HepG2 (cell line): ENCODE measurements around the gene CCDC69. TPM values are rescaled to one million over a fixed set of nuclear protein-coding genes. Genes with fewer than 3 reads are reported as not detected.

ENCODE experiments used
- BORCS8-MEF2B ChIP-seq: sonication (generic); formaldehyde crosslinking; IDR thresholded peaks from 2 replicates; pipeline ENCODE4 v1.8.0; 2022; ENCODE audit warnings: mild to moderate bottlenecking, missing genetic modification reagents
- CAMTA2 ChIP-seq: sonication (generic); formaldehyde crosslinking; IDR thresholded peaks from 2 replicates; pipeline ENCODE4 v1.4.0; 2020; ENCODE audit warnings: mild to moderate bottlenecking, missing genetic modification reagents, borderline replicate concordance
- CEBPB ChIP-seq: IDR thresholded peaks from 2 replicates; pipeline ENCODE4 v1.6.1; 2011; ENCODE audit warnings: low read depth, low read length, improper control_type of control experiment, borderline replicate concordance
- FOXK2 ChIP-seq: fragments of 450-650 bp; IDR thresholded peaks from 2 replicates; pipeline ENCODE4 v1.6.1; 2016
- GATA4 ChIP-seq: sonication (generic); IDR thresholded peaks from 2 replicates; pipeline ENCODE4 v1.6.1; 2016; ENCODE audit warnings: antibody characterized with exemption, low read depth, borderline replicate concordance
- GPN1 ChIP-seq: sonication (generic); formaldehyde crosslinking; IDR thresholded peaks from 2 replicates; pipeline ENCODE4 v1.5.1; 2020; ENCODE audit warnings: missing genetic modification reagents, borderline replicate concordance
- HMGXB4 ChIP-seq, 2 experiments: sonication (generic) in 1 of 2; formaldehyde crosslinking in 1 of 2; IDR thresholded peaks; 2 replicates each; pipeline versions ENCODE4 v1.4.0 to v1.6.1; 2018 to 2020; ENCODE audit warnings: missing genetic modification reagents in 2 of 2, borderline replicate concordance in 1 of 2, low read depth in 1 of 2, mild to moderate bottlenecking in 1 of 2, missing biosample characterization in 1 of 2
- HNF4A ChIP-seq: sonication (generic); formaldehyde crosslinking; IDR thresholded peaks from 2 replicates; pipeline ENCODE4 v1.4.0; 2020; ENCODE audit warnings: missing genetic modification reagents
- KDM3A ChIP-seq: IDR thresholded peaks from 2 replicates; pipeline ENCODE4 v1.6.1; 2018; ENCODE audit warnings: low read depth, missing compliant biosample characterization
- MAX ChIP-seq: IDR thresholded peaks from 2 replicates; pipeline ENCODE4 v1.6.1; 2012; ENCODE audit warnings: inconsistent platforms
- MTA3 ChIP-seq: sonication (generic); formaldehyde crosslinking; IDR thresholded peaks from 2 replicates; pipeline ENCODE4 v1.4.0; 2020; ENCODE audit warnings: missing genetic modification reagents
- NCOA1 ChIP-seq: sonication (generic); formaldehyde crosslinking; IDR thresholded peaks from 2 replicates; pipeline ENCODE4 v1.9.0; 2021; ENCODE audit warnings: missing genetic modification reagents
- SALL2 ChIP-seq: sonication (generic); formaldehyde crosslinking; IDR thresholded peaks from 2 replicates; pipeline ENCODE4 v1.8.1; 2023; ENCODE audit warnings: mild to moderate bottlenecking, missing genetic modification reagents, inconsistent platforms
- SKI ChIP-seq: fragments of 450-650 bp; IDR thresholded peaks from one replicate; pipeline ENCODE4 v1.6.1; 2018; ENCODE audit warnings: mild to moderate bottlenecking; ENCODE audit not compliant: partially characterized antibody
- TEF ChIP-seq: sonication (generic); formaldehyde crosslinking; IDR thresholded peaks from 2 replicates; pipeline ENCODE4 v1.5.0; 2020; ENCODE audit warnings: missing genetic modification reagents
- TGIF2 ChIP-seq: IDR thresholded peaks from 2 replicates; pipeline ENCODE4 v1.6.1; 2016; ENCODE audit warnings: control low read depth, missing compliant biosample characterization
- ZC3H13 ChIP-seq: sonication (generic); formaldehyde crosslinking; IDR thresholded peaks from 2 replicates; pipeline ENCODE4 v1.8.1; 2023; ENCODE audit warnings: mild to moderate bottlenecking, missing genetic modification reagents, moderate library complexity
- ZNF264 ChIP-seq: sonication (generic); formaldehyde crosslinking; IDR thresholded peaks from 2 replicates; pipeline ENCODE4 v1.4.0; 2020; ENCODE audit warnings: missing genetic modification reagents
- ZNF335 ChIP-seq: sonication (generic); formaldehyde crosslinking; IDR thresholded peaks from 2 replicates; pipeline ENCODE4 v1.4.0; 2020; ENCODE audit warnings: missing genetic modification reagents
- ZNF672 ChIP-seq: sonication (generic); formaldehyde crosslinking; IDR thresholded peaks from 2 replicates; pipeline ENCODE4 v1.8.1; 2022; ENCODE audit warnings: missing genetic modification reagents
- ZNF674 ChIP-seq: sonication (generic); formaldehyde crosslinking; IDR thresholded peaks from 2 replicates; pipeline ENCODE4 v1.5.0; 2020; ENCODE audit warnings: low read depth, mild to moderate bottlenecking, missing genetic modification reagents
- ZNF691 ChIP-seq: sonication (generic); formaldehyde crosslinking; IDR thresholded peaks from 2 replicates; pipeline ENCODE4 v1.4.0; 2020; ENCODE audit warnings: missing genetic modification reagents, low read depth, mild to moderate bottlenecking, borderline replicate concordance
- ZNF703 ChIP-seq: sonication (generic); formaldehyde crosslinking; IDR thresholded peaks from 2 replicates; pipeline ENCODE4 v1.5.1; 2020; ENCODE audit warnings: missing genetic modification reagents, mild to moderate bottlenecking, moderate library complexity, borderline replicate concordance
- ZNF891 ChIP-seq: sonication (generic); formaldehyde crosslinking; IDR thresholded peaks from 2 replicates; pipeline ENCODE4 v1.5.0; 2020; ENCODE audit warnings: mild to moderate bottlenecking, missing genetic modification reagents
- polyA plus RNA-seq, 8 experiments: library from polyadenylated mRNA; depleted of rRNA in 3 of 8; stranded (reverse) in 7 of 8; unstranded in 1 of 8; fragments of >200 nt; fragmentation: Illumina TruSeq in 4 of 8; extraction: Trizol in 4 of 8; gene quantifications; 2 replicates each; pipeline versions ENCODE4 v1.2.1 to v1.2.3, GENCODE V29; 2011 to 2016; ENCODE audit warnings: low read depth in 4 of 8, missing spikeins in 1 of 8, mixed read lengths in 1 of 8; ENCODE audit not compliant: insufficient read depth in 1 of 8
- total RNA-seq, 5 experiments: library from RNA; depleted of rRNA; stranded (reverse); fragments of >200 nt; fragmentation: Illumina TruSeq; extraction: Trizol; gene quantifications; 2 replicates each; pipeline ENCODE4 v1.2.3, GENCODE V29; 2016; ENCODE audit warnings: low read depth in 1 of 5
- TF ChIP-seq, protein P1 (sequence below): sonication (generic); formaldehyde crosslinking; IDR thresholded peaks from 2 replicates; pipeline ENCODE4 v1.8.1; 2023; ENCODE audit warnings: mild to moderate bottlenecking, missing genetic modification reagents
- TF ChIP-seq, protein P2 (sequence below): IDR thresholded peaks from 2 replicates; pipeline ENCODE4 v1.6.1; 2016; ENCODE audit warnings: mild to moderate bottlenecking

Gene CCDC69
- total and polyA plus RNA-seq, 2 of the 13 experiments (the other 11 are each of a cell fraction or from before 2014, with no cell fraction given), result 12.2 to 45.2 TPM

- TF ChIP-seq TEF (CRISPR knock-in tag) (0 out of 2 replicates have a peak, but pooled peaks have one; percentile 24), BORCS8-MEF2B (CRISPR knock-in tag) (0 out of 2 replicates have a peak, but pooled peaks have one; percentile 34), NCOA1 (CRISPR knock-in tag) (no peak), ZNF891 (CRISPR knock-in tag) (no peak), CAMTA2 (no peak), GATA4 (peak; percentile 43; the same call in 1 of the 2 replicates), ZNF335 (CRISPR knock-in tag) (no peak), TGIF2 (peak; percentile 38; the same call in 1 of the 2 replicates), ZNF264 (0 out of 2 replicates have a peak, but pooled peaks have one; percentile 13), SALL2 (CRISPR knock-in tag) (no peak), ZNF674 (CRISPR knock-in tag) (no peak), FOXK2 (no peak), ZNF672 (no peak), KDM3A (0 out of 2 replicates have a peak, but pooled peaks have one; percentile 23), ZNF703 (no peak; the same call in 1 of the 2 replicates), ZNF691 (CRISPR knock-in tag) (no peak), GPN1 (CRISPR knock-in tag) (no peak), HMGXB4 (CRISPR knock-in tag; IDR thresholded peaks at IDR 0.05; ENCODE audit: borderline replicate concordance in 1 of 2, low read depth in 1 of 2) (peak in 1 of 2 experiments; percentile 59; a peak in 2 of 4 replicates), CEBPB (no peak), HNF4A (CRISPR knock-in tag) (no peak), ZC3H13 (no peak), SKI (no peak), MTA3 (no peak), MAX (no peak)
- TF ChIP-seq, protein P1, sequence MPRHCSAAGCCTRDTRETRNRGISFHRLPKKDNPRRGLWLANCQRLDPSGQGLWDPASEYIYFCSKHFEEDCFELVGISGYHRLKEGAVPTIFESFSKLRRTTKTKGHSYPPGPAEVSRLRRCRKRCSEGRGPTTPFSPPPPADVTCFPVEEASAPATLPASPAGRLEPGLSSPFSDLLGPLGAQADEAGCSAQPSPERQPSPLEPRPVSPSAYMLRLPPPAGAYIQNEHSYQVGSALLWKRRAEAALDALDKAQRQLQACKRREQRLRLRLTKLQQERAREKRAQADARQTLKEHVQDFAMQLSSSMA (CRISPR knock-in tag), result no peak
- TF ChIP-seq, protein P2, sequence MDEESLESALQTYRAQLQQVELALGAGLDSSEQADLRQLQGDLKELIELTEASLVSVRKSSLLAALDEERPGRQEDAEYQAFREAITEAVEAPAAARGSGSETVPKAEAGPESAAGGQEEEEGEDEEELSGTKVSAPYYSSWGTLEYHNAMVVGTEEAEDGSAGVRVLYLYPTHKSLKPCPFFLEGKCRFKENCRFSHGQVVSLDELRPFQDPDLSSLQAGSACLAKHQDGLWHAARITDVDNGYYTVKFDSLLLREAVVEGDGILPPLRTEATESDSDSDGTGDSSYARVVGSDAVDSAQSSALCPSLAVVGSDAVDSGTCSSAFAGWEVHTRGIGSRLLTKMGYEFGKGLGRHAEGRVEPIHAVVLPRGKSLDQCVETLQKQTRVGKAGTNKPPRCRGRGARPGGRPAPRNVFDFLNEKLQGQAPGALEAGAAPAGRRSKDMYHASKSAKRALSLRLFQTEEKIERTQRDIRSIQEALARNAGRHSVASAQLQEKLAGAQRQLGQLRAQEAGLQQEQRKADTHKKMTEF (CRISPR knock-in tag), result no peak
These were observed 26.6 kb upstream of the CCDC69 start (continued) for GRCh38 chr5:151250346-151251000.
